IPS-18a (cell line): ENCODE measurements around the gene CDKAL1.

ENCODE experiments used
- H3K27ac ChIP-seq: one replicate; pipeline ENCODE4 v1.5.1; 2013; ENCODE audit warnings: low read length
- H3K27me3 ChIP-seq: one replicate; pipeline ENCODE4 v1.6.1; 2013; ENCODE audit warnings: mild to moderate bottlenecking, low read length; ENCODE audit not compliant: control insufficient read depth, insufficient read depth
- H3K36me3 ChIP-seq: one replicate; pipeline ENCODE4 v1.6.1; 2013; ENCODE audit warnings: low read depth, low read length; ENCODE audit not compliant: control insufficient read depth
- H3K4me1 ChIP-seq: one replicate; pipeline ENCODE4 v1.6.1; 2013; ENCODE audit warnings: low read depth, low read length; ENCODE audit not compliant: control insufficient read depth
- H3K4me3 ChIP-seq: one replicate; pipeline ENCODE4 v1.5.1; 2013; ENCODE audit warnings: low read length
- H3K9ac ChIP-seq: one replicate; pipeline ENCODE4 v1.6.1; 2013; ENCODE audit warnings: mild to moderate bottlenecking, low read length, moderate library complexity
- H3K9me3 ChIP-seq: one replicate; pipeline ENCODE4 v1.6.1; 2013; ENCODE audit warnings: low read depth, low read length; ENCODE audit not compliant: control insufficient read depth

The CDKAL1 gene

GRCh38 chr6:20791944-20792343 lies 257.7 kb downstream of the CDKAL1 start:
- Histone ChIP-seq H3K27ac (no peak overlapping the region), H3K4me1 (peaks cover 3% of the 10 kb centered on the region)

DNA sequence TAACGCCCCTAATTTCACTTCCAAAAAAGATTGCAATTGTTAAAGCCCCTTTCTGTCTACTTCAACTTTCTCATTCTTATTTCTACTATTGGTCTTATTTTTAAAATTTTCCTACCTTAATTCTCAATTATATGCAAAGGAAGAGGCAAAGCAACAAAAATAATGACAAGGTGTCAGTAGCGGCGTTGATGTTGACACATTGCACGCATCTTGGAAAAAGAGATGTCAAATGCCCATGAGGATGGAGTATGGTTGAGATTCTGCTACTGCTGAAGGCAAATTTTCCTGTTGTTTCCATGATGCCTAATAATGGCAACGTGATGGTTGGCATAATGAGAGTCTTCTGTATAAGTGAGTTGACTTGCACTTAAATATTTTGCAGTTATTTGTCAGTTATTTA lies 258.9 kb downstream of the CDKAL1 start:
- H3K4me1 ChIP-seq, result peaks cover 3% of the 10 kb centered on the region
- no peaks in the 10 kb centered on the region for H3K36me3 ChIP-seq
- no peaks in the 10 kb centered on the region for H3K9me3 ChIP-seq
- H3K9ac ChIP-seq, result no peak overlapping the region
- H3K27me3 ChIP-seq, result no peaks in the 10 kb centered on the region
- no peak overlapping the region for H3K27ac ChIP-seq
- H3K4me3 ChIP-seq, result no peak overlapping the region

More at GRCh38 chr6:20791944-20792343, 257.7 kb downstream of the CDKAL1 start:
- Histone ChIP-seq H3K9me3 (no peaks in the 10 kb centered on the region), H3K9ac (no peak overlapping the region), H3K4me3 (no peak overlapping the region), H3K27me3 (no peaks in the 10 kb centered on the region), H3K36me3 (no peaks in the 10 kb centered on the region)

DNA sequence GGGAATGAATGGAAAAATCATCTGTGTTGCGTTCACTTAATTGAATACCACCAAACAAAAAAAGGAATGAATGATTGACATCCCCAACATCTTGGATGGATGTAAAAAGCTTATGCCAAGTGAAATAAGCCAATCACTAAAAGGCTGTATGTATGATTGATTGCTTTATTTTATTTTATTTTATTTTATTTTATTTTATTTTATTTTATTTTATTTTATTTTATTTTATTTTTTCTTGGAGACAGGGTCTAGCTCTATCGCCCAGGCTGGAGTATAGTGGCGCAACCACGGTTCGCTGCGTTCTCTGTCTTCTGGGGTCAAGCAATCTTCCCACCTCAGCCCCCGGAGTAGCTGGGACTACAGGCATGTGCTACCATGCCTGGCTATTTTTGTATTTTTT lies 263.3 kb downstream of the CDKAL1 start:
- H3K4me1 ChIP-seq, result peaks cover 3% of the 10 kb centered on the region
- no peaks in the 10 kb centered on the region for H3K36me3 ChIP-seq
- no peaks in the 10 kb centered on the region for H3K27me3 ChIP-seq
- H3K27ac ChIP-seq, result no peak overlapping the region
- H3K4me3 ChIP-seq, result no peak overlapping the region
- no peak overlapping the region for H3K9ac ChIP-seq
- H3K9me3 ChIP-seq, result no peaks in the 10 kb centered on the region

GRCh38 chr6:20800229-20800628 lies 266.0 kb downstream of the CDKAL1 start:
- Histone ChIP-seq H3K9me3 (no peaks in the 10 kb centered on the region), H3K27ac (no peak overlapping the region), H3K27me3 (no peaks in the 10 kb centered on the region), H3K9ac (no peak overlapping the region), H3K4me1 (peaks cover 3% of the 10 kb centered on the region), H3K4me3 (no peak overlapping the region), H3K36me3 (no peaks in the 10 kb centered on the region)

- no peaks in the 10 kb centered on the region for H3K36me3 ChIP-seq
- H3K4me3 ChIP-seq, result no peak overlapping the region
- H3K4me1 ChIP-seq, result peaks cover 3% of the 10 kb centered on the region
- H3K27ac ChIP-seq, result no peak overlapping the region
- no peak overlapping the region for H3K9ac ChIP-seq
- H3K27me3 ChIP-seq, result no peaks in the 10 kb centered on the region
- H3K9me3 ChIP-seq, result no peaks in the 10 kb centered on the region
Measured at GRCh38 chr6:20800653-20801052, 266.4 kb downstream of the CDKAL1 start.

GRCh38 chr6:20801595-20801994 lies 267.3 kb downstream of the CDKAL1 start:
- Histone ChIP-seq H3K27ac (no peak overlapping the region), H3K27me3 (no peaks in the 10 kb centered on the region), H3K9me3 (no peaks in the 10 kb centered on the region), H3K36me3 (no peaks in the 10 kb centered on the region), H3K4me1 (no peaks in the 10 kb centered on the region), H3K4me3 (no peak overlapping the region), H3K9ac (no peak overlapping the region)

DNA sequence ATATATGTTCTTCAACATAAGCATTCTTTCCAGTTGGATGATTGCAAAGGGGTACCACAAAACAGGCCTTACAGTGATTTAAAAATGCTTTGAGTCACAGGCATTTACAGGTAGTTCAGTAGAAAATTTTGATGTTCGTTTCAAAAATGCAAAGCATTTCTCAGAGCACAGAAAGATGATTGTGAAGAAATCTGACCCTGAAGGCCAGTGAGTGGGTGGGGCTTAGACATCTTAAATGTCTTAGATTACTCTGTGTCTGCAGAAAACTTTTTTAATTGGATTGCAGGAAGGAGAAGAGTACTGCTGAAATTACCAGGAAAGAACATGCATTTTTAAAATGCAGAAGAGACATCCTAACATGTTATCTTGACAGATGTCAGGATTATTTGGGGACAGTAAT lies 268.3 kb downstream of the CDKAL1 start:
- Histone ChIP-seq H3K4me1 (no peaks in the 10 kb centered on the region), H3K27ac (no peak overlapping the region), H3K27me3 (no peaks in the 10 kb centered on the region), H3K4me3 (no peak overlapping the region), H3K36me3 (no peaks in the 10 kb centered on the region), H3K9me3 (no peaks in the 10 kb centered on the region), H3K9ac (no peak overlapping the region)

DNA sequence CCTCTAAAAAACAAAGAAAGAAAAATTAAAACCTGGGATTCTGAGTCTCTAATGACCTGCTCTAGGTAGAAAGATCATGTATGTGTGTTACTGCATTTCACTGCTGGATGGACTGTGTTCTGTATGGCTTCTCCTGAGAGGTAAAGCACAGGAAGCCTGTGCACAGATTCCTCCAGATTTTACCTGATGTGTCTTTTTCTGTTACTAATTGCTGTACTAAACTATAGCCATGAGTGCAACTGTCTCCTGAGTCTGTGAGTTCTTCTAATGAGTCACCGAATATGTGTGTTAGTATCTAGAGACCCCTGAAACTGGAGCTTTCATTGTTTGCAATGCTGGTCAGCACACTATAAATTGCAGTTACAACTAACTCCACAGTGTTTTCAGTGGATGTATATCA lies 270.8 kb downstream of the CDKAL1 start:
- Histone ChIP-seq H3K9ac (no peak overlapping the region), H3K9me3 (no peaks in the 10 kb centered on the region), H3K4me3 (no peak overlapping the region), H3K4me1 (peaks cover 2% of the 10 kb centered on the region), H3K27ac (no peak overlapping the region), H3K36me3 (no peaks in the 10 kb centered on the region), H3K27me3 (no peaks in the 10 kb centered on the region)

GRCh38 chr6:20806669-20807068 lies 272.4 kb downstream of the CDKAL1 start:
- Histone ChIP-seq H3K4me3 (no peak overlapping the region), H3K9ac (no peak overlapping the region), H3K9me3 (no peaks in the 10 kb centered on the region), H3K27me3 (no peaks in the 10 kb centered on the region), H3K4me1 (peaks cover 17% of the 10 kb centered on the region), H3K36me3 (no peaks in the 10 kb centered on the region), H3K27ac (no peak overlapping the region)

DNA sequence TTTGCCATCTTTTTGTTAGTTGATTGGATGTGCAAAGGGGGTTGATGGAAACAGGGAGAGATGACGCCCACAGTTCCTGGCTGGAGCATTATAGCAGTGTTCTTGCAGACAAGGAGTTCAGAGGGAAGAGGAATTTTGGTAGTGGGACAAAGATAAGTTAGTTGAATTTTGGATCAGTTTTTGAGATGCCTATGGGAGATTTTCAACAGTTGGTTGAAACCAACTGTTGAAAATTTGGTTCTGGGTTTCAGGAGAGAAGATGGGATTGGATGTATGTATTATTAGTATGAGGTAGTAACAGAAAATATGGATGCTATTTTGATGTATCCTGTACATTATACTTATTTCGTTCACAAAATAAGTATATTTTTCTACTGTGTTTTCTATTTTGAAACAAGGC lies 274.2 kb downstream of the CDKAL1 start:
- H3K4me3 ChIP-seq, result no peak overlapping the region

GRCh38 chr6:20808924-20809323 lies 274.7 kb downstream of the CDKAL1 start:
- H3K27me3 ChIP-seq, result no peaks in the 10 kb centered on the region
- no peak overlapping the region for H3K9ac ChIP-seq
- H3K4me1 ChIP-seq, result peaks cover 18% of the 10 kb centered on the region
- no peak overlapping the region for H3K4me3 ChIP-seq
- H3K36me3 ChIP-seq, result no peaks in the 10 kb centered on the region
- H3K27ac ChIP-seq, result no peak overlapping the region
- H3K9me3 ChIP-seq, result no peaks in the 10 kb centered on the region

More for the DNA sequence above, 274.2 kb downstream of the CDKAL1 start:
- no peaks in the 10 kb centered on the region for H3K27me3 ChIP-seq
- peaks cover 18% of the 10 kb centered on the region for H3K4me1 ChIP-seq
- H3K9ac ChIP-seq, result no peak overlapping the region
- no peaks in the 10 kb centered on the region for H3K36me3 ChIP-seq
- H3K27ac ChIP-seq, result no peak overlapping the region
- H3K9me3 ChIP-seq, result no peaks in the 10 kb centered on the region

GRCh38 chr6:20810727-20811108 lies 276.5 kb downstream of the CDKAL1 start:
- Histone ChIP-seq H3K27me3 (no peaks in the 10 kb centered on the region), H3K36me3 (no peaks in the 10 kb centered on the region), H3K27ac (peak overlapping the region; percentile 97), H3K9ac (peak overlapping the region; percentile 69), H3K4me3 (peak overlapping the region; percentile 13), H3K4me1 (peaks cover 18% of the 10 kb centered on the region), H3K9me3 (no peaks in the 10 kb centered on the region)
